HepG2 (cell line): ENCODE results near the gene SMIM22. TPM values are rescaled to one million over a fixed set of nuclear protein-coding genes. Genes with fewer than 3 reads are reported as not detected.

ENCODE experiments used
- ETV6 ChIP-seq: sonication (generic); formaldehyde crosslinking; conservative IDR thresholded peaks from 2 replicates; pipeline ENCODE4 v1.4.0; 2020; ENCODE audit warnings: missing genetic modification reagents
- FOSL1 ChIP-seq: sonication (generic); formaldehyde crosslinking; IDR thresholded peaks from 2 replicates; pipeline ENCODE4 v1.9.0; 2021; ENCODE audit warnings: missing genetic modification reagents, borderline replicate concordance
- HES4 ChIP-seq: sonication (generic); formaldehyde crosslinking; IDR thresholded peaks from 2 replicates; pipeline ENCODE4 v1.9.0; 2021; ENCODE audit warnings: mild to moderate bottlenecking, missing genetic modification reagents, borderline replicate concordance
- JARID2 ChIP-seq: sonication (generic); formaldehyde crosslinking; IDR thresholded peaks from 2 replicates; pipeline ENCODE4 v1.8.1; 2023; ENCODE audit warnings: missing genetic modification reagents, inconsistent platforms; ENCODE audit not compliant: insufficient replicate concordance
- KLF16 ChIP-seq, 2 experiments: sonication (generic) in 1 of 2; formaldehyde crosslinking in 1 of 2; IDR thresholded peaks; 2 replicates each; pipeline versions ENCODE4 v1.6.1 to v1.8.0; 2016 to 2023; ENCODE audit warnings: missing genetic modification reagents in 2 of 2, missing compliant biosample characterization in 1 of 2
- NCOA2 ChIP-seq: sonication (generic); formaldehyde crosslinking; IDR thresholded peaks from 2 replicates; pipeline ENCODE4 v1.8.0; 2022; ENCODE audit warnings: inconsistent platforms
- NCOR1 ChIP-seq: fragments of 200-600 bp; sonication (generic); IDR thresholded peaks from 2 replicates; pipeline ENCODE4 v1.7.0; 2017; ENCODE audit warnings: antibody characterized with exemption, low read length, borderline replicate concordance
- NPAS2 ChIP-seq: sonication (generic); formaldehyde crosslinking; IDR thresholded peaks from 2 replicates; pipeline ENCODE4 v1.8.0; 2022; ENCODE audit warnings: mild to moderate bottlenecking, missing genetic modification reagents, borderline replicate concordance
- SCMH1 ChIP-seq: sonication (generic); formaldehyde crosslinking; IDR thresholded peaks from 2 replicates; pipeline ENCODE4 v1.9.0; 2021; ENCODE audit warnings: missing genetic modification reagents, mild to moderate bottlenecking, borderline replicate concordance
- ZFAT ChIP-seq: sonication (generic); formaldehyde crosslinking; conservative IDR thresholded peaks from 2 replicates; pipeline ENCODE4 v1.8.1; 2023; ENCODE audit warnings: missing genetic modification reagents, inconsistent platforms
- ZNF350 ChIP-seq: sonication (generic); formaldehyde crosslinking; IDR thresholded peaks from 2 replicates; pipeline ENCODE4 v1.4.0; 2020; ENCODE audit warnings: mild to moderate bottlenecking, low read depth, missing genetic modification reagents, borderline replicate concordance
- ZNF761 ChIP-seq: sonication (generic); formaldehyde crosslinking; conservative IDR thresholded peaks from 2 replicates; pipeline ENCODE4 v1.4.0; 2020; ENCODE audit warnings: mild to moderate bottlenecking, missing genetic modification reagents
- polyA plus RNA-seq, 8 experiments: library from polyadenylated mRNA; depleted of rRNA in 3 of 8; stranded (reverse) in 7 of 8; unstranded in 1 of 8; fragments of >200 nt; fragmentation: Illumina TruSeq in 4 of 8; extraction: Trizol in 4 of 8; gene quantifications; 2 replicates each; pipeline versions ENCODE4 v1.2.1 to v1.2.3, GENCODE V29; 2011 to 2016; ENCODE audit warnings: low read depth in 4 of 8, missing spikeins in 1 of 8, mixed read lengths in 1 of 8; ENCODE audit not compliant: insufficient read depth in 1 of 8
- total RNA-seq, 5 experiments: library from RNA; depleted of rRNA; stranded (reverse); fragments of >200 nt; fragmentation: Illumina TruSeq; extraction: Trizol; gene quantifications; 2 replicates each; pipeline ENCODE4 v1.2.3, GENCODE V29; 2016; ENCODE audit warnings: low read depth in 1 of 5
- TF ChIP-seq, protein P1 (sequence below): sonication (generic); formaldehyde crosslinking; IDR thresholded peaks from 2 replicates; pipeline ENCODE4 v1.9.0; 2021; ENCODE audit warnings: missing genetic modification reagents, borderline replicate concordance
- TF ChIP-seq, protein P2 (sequence below): fragments of 450-650 bp; IDR thresholded peaks from 2 replicates; pipeline ENCODE4 v1.6.1; 2016
- TF ChIP-seq, protein P3 (sequence below): sonication (generic); formaldehyde crosslinking; IDR thresholded peaks from 2 replicates; pipeline ENCODE4 v1.5.0; 2020; ENCODE audit warnings: mild to moderate bottlenecking, missing genetic modification reagents, borderline replicate concordance
- TF ChIP-seq, protein P4 (sequence below): sonication (generic); formaldehyde crosslinking; IDR thresholded peaks from 2 replicates; pipeline ENCODE4 v1.5.0; 2020; ENCODE audit warnings: mild to moderate bottlenecking, missing genetic modification reagents

Gene SMIM22
- total and polyA plus RNA-seq, 2 of the 13 experiments (the other 11 are each of a cell fraction or from before 2014, with no cell fraction given): not detected

DNA sequence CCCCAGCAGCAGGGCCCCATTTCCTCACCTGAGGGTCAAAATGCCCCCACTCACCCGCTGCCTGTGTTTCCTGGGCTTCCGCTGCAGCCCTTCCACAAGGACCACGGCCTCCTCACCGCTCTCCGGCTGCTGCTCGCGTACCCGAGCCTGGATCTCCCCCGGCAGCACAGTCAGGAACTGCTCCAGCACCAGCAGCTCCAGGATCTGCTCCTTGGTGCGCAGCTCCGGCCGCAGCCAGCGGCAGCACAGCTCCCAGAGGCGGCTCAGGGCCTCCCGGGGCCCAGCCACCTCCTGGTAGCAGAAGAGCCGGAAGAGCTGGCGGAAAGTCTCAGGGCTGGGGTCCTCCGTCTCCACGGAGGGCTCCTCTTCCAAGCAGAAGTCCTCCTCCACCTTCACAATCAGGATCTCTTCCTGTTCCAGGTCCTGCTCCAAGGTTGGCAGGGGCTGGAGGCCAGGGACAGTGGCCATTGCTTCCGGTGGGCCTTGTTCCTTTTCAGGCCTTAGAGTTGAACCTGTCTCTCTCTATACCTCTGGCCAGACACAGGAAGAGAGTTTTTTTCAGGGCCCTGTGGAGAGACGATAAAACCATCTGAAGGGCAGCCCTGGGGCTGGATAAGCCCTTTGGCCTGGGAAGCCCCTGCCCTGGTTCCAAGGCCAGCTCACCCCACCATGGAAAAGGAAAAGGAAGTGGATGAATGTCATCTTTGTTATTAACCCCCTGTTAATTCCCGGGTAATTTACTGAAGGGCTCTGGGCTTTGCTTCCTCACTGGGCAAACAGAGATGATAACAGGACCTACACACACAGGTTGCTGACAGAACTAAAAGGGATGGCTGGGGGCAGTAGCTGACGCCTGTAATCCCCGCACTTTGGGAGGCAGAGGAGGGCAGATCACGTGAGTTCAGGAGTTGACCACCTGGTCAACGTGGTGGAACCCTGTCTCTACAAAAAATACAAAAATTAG lies 29.4 kb upstream of the SMIM22 start (continued):
- TF ChIP-seq, protein P1, sequence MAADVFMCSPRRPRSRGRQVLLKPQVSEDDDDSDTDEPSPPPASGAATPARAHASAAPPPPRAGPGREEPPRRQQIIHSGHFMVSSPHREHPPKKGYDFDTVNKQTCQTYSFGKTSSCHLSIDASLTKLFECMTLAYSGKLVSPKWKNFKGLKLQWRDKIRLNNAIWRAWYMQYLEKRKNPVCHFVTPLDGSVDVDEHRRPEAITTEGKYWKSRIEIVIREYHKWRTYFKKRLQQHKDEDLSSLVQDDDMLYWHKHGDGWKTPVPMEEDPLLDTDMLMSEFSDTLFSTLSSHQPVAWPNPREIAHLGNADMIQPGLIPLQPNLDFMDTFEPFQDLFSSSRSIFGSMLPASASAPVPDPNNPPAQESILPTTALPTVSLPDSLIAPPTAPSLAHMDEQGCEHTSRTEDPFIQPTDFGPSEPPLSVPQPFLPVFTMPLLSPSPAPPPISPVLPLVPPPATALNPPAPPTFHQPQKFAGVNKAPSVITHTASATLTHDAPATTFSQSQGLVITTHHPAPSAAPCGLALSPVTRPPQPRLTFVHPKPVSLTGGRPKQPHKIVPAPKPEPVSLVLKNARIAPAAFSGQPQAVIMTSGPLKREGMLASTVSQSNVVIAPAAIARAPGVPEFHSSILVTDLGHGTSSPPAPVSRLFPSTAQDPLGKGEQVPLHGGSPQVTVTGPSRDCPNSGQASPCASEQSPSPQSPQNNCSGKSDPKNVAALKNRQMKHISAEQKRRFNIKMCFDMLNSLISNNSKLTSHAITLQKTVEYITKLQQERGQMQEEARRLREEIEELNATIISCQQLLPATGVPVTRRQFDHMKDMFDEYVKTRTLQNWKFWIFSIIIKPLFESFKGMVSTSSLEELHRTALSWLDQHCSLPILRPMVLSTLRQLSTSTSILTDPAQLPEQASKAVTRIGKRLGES: no peak
- TF ChIP-seq HES4 (0 out of 2 replicates have a peak, but pooled peaks have one; percentile 8), ZNF350 (0 out of 2 replicates have a peak, but pooled peaks have one; percentile 1), NPAS2 (no peak), KLF16 (CRISPR knock-in tag; IDR thresholded peaks at IDR 0.05) (no peak), NCOR1 (no peak), ZFAT (CRISPR knock-in tag) (no peak), ETV6 (no peak), JARID2 (no peak), SCMH1 (CRISPR knock-in tag) (no peak), FOSL1 (no peak), NCOA2 (no peak), ZNF761 (CRISPR knock-in tag) (no peak)
- TF ChIP-seq, protein P2, sequence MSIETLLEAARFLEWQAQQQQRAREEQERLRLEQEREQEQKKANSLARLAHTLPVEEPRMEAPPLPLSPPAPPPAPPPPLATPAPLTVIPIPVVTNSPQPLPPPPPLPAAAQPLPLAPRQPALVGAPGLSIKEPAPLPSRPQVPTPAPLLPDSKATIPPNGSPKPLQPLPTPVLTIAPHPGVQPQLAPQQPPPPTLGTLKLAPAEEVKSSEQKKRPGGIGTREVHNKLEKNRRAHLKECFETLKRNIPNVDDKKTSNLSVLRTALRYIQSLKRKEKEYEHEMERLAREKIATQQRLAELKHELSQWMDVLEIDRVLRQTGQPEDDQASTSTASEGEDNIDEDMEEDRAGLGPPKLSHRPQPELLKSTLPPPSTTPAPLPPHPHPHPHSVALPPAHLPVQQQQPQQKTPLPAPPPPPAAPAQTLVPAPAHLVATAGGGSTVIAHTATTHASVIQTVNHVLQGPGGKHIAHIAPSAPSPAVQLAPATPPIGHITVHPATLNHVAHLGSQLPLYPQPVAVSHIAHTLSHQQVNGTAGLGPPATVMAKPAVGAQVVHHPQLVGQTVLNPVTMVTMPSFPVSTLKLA: peak; percentile 72
- TF ChIP-seq, protein P3, sequence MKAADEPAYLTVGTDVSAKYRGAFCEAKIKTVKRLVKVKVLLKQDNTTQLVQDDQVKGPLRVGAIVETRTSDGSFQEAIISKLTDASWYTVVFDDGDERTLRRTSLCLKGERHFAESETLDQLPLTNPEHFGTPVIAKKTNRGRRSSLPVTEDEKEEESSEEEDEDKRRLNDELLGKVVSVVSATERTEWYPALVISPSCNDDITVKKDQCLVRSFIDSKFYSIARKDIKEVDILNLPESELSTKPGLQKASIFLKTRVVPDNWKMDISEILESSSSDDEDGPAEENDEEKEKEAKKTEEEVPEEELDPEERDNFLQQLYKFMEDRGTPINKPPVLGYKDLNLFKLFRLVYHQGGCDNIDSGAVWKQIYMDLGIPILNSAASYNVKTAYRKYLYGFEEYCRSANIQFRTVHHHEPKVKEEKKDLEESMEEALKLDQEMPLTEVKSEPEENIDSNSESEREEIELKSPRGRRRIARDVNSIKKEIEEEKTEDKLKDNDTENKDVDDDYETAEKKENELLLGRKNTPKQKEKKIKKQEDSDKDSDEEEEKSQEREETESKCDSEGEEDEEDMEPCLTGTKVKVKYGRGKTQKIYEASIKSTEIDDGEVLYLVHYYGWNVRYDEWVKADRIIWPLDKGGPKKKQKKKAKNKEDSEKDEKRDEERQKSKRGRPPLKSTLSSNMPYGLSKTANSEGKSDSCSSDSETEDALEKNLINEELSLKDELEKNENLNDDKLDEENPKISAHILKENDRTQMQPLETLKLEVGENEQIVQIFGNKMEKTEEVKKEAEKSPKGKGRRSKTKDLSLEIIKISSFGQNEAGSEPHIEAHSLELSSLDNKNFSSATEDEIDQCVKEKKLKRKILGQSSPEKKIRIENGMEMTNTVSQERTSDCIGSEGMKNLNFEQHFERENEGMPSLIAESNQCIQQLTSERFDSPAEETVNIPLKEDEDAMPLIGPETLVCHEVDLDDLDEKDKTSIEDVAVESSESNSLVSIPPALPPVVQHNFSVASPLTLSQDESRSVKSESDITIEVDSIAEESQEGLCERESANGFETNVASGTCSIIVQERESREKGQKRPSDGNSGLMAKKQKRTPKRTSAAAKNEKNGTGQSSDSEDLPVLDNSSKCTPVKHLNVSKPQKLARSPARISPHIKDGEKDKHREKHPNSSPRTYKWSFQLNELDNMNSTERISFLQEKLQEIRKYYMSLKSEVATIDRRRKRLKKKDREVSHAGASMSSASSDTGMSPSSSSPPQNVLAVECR (CRISPR knock-in tag): no peak
- TF ChIP-seq, protein P4, sequence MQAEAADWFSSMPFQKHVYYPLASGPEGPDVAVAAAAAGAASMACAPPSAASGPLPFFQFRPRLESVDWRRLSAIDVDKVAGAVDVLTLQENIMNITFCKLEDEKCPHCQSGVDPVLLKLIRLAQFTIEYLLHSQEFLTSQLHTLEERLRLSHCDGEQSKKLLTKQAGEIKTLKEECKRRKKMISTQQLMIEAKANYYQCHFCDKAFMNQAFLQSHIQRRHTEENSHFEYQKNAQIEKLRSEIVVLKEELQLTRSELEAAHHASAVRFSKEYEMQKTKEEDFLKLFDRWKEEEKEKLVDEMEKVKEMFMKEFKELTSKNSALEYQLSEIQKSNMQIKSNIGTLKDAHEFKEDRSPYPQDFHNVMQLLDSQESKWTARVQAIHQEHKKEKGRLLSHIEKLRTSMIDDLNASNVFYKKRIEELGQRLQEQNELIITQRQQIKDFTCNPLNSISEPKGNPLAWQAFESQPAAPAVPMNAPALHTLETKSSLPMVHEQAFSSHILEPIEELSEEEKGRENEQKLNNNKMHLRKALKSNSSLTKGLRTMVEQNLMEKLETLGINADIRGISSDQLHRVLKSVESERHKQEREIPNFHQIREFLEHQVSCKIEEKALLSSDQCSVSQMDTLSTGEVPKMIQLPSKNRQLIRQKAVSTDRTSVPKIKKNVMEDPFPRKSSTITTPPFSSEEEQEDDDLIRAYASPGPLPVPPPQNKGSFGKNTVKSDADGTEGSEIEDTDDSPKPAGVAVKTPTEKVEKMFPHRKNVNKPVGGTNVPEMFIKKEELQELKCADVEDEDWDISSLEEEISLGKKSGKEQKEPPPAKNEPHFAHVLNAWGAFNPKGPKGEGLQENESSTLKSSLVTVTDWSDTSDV (CRISPR knock-in tag): no peak
